K562 (cell line): ENCODE measurements around the gene MTRFR. TPM values are rescaled to one million over a fixed set of nuclear protein-coding genes. Genes with fewer than 3 reads are reported as not detected.
A peak's percentile ranks its signal among the peaks of the same experiment; 100 is the strongest.

Experiments used
- ATF1 ChIP-seq, 2 experiments: fragments of 450-650 bp in 1 of 2; IDR thresholded peaks; 2 replicates each; pipeline ENCODE4 v1.6.1; 2016; ENCODE audit warnings: missing compliant biosample characterization in 1 of 2, missing genetic modification characterization in 1 of 2
- CTCF ChIP-seq, 3 experiments: IDR thresholded peaks in 2 of 3; conservative IDR thresholded peaks in 1 of 3; 2 replicates each; pipeline ENCODE4 v1.5.1; 2011 to 2012; ENCODE audit warnings: low read length in 3 of 3, mild to moderate bottlenecking in 3 of 3, control low read depth in 2 of 3, improper control_type of control experiment in 1 of 3, inconsistent platforms in 1 of 3, low read depth in 1 of 3, mixed read lengths in 1 of 3, moderate library complexity in 1 of 3; ENCODE audit not compliant: insufficient read depth in 2 of 3
- CXXC5 ChIP-seq: fragments of 250-450 bp; sonication (Bioruptor Pico); IDR thresholded peaks from 2 replicates; pipeline ENCODE4 v1.8.0; 2022; ENCODE audit warnings: inconsistent platforms, mild to moderate bottlenecking, moderate library complexity
- HMGXB4 ChIP-seq: sonication (generic); formaldehyde crosslinking; IDR thresholded peaks from 2 replicates; pipeline ENCODE4 v1.8.1; 2023; ENCODE audit warnings: mild to moderate bottlenecking, missing genetic modification reagents
- KLF16 ChIP-seq: IDR thresholded peaks from 2 replicates; pipeline ENCODE4 v1.6.1; 2016; ENCODE audit warnings: antibody characterized with exemption
- POLR2G ChIP-seq: fragments of 200-400 bp; formaldehyde crosslinking; IDR thresholded peaks from 2 replicates; pipeline ENCODE4 v1.6.1; 2017; ENCODE audit warnings: low read depth, mild to moderate bottlenecking, antibody characterized with exemption, low read length, moderate library complexity
- RAD21 ChIP-seq, 2 experiments: fragments of 250-450 bp in 1 of 2; fragments of 450-650 bp in 1 of 2; sonication (Bioruptor Pico) in 1 of 2; formaldehyde crosslinking in 1 of 2; IDR thresholded peaks in 1 of 2; conservative IDR thresholded peaks in 1 of 2; 2 replicates each; pipeline versions ENCODE4 v1.4.0 to v1.8.0; 2020 to 2022; ENCODE audit warnings: mild to moderate bottlenecking in 2 of 2, moderate library complexity in 1 of 2
- REST ChIP-seq, 2 experiments: fragments of 450-650 bp; formaldehyde crosslinking in 1 of 2; IDR thresholded peaks; 2 replicates each; pipeline versions ENCODE4 v1.4.0 to v1.6.1; 2014 to 2020; ENCODE audit warnings: mild to moderate bottlenecking in 2 of 2, borderline replicate concordance in 1 of 2, low read depth in 1 of 2
- SIN3A ChIP-seq, 2 experiments: fragments of 150-350 bp in 1 of 2; IDR thresholded peaks; 2 replicates each; pipeline ENCODE4 v1.6.1; 2011 to 2016; ENCODE audit warnings: borderline replicate concordance in 2 of 2, low read depth in 2 of 2, low read length in 2 of 2, mild to moderate bottlenecking in 2 of 2, moderate library complexity in 2 of 2; ENCODE audit not compliant: control insufficient read depth in 1 of 2
- SREBF2 ChIP-seq: sonication (generic); formaldehyde crosslinking; IDR thresholded peaks from 2 replicates; pipeline ENCODE4 v1.4.0; 2020; ENCODE audit warnings: mild to moderate bottlenecking, missing genetic modification reagents
- VEZF1 ChIP-seq: fragments of 200-800 bp; sonication (Bioruptor generic); IDR thresholded peaks from 2 replicates; pipeline ENCODE4 v1.6.1; 2017; ENCODE audit warnings: missing genetic modification characterization, missing compliant biosample characterization
- polyA plus RNA-seq, 8 experiments: library from polyadenylated mRNA; depleted of rRNA in 4 of 8; stranded (reverse) in 5 of 8; unstranded in 3 of 8; fragments of >200 nt; fragmentation: Nextera tagmentation in 2 of 8; fragmentation: Illumina TruSeq in 1 of 8; extraction: Ambion mirVana in 2 of 8; extraction: Trizol in 1 of 8; gene quantifications; 2 replicates each; pipeline versions ENCODE4 v1.2.1 to v1.2.3, GENCODE V29; 2011 to 2014; ENCODE audit warnings: inconsistent platforms in 1 of 8, missing spikeins in 1 of 8
- total RNA-seq, 7 experiments: library from RNA; depleted of rRNA in 6 of 7; stranded (reverse); fragments of >200 nt in 6 of 7; fragmentation: Illumina TruSeq in 2 of 7; extraction: Trizol in 2 of 7; gene quantifications; 2 replicates each; pipeline versions ENCODE4 v1.2.1 to v1.2.3, GENCODE V29; 2011 to 2021; ENCODE audit warnings: low replicate concordance in 1 of 7

MTRFR gene
- total and polyA plus RNA-seq, 9 of the 15 experiments (the other 6 are each of a cell fraction or from before 2014, with no cell fraction given): 16.7 to 55.6 (median 34.7) TPM

GRCh38 chr12:123271001-123271668 lies 37.9 kb downstream of the MTRFR start (continued):
- TF ChIP-seq RAD21 (CRISPR knock-in tag; conservative IDR thresholded peaks at IDR 0.05 in 1 of 2, IDR thresholded peaks at IDR 0.05 in 1 of 2): peak; percentile 46 to 73; a peak in 3 of 4 replicates
- TF ChIP-seq CTCF (IDR thresholded peaks at IDR 0.05 in 2 of 3, conservative IDR thresholded peaks at IDR 0.05 in 1 of 3; ENCODE audit: insufficient read depth in 2 of 3, low read depth in 1 of 3, low read length in 3 of 3): peak; percentile 10 to 68 (median 68); a peak in 4 of 6 replicates
- TF ChIP-seq CXXC5 (CRISPR knock-in tag): peak; percentile 30; the same call in 1 of the 2 replicates
- peak in 1 of 2 experiments; percentile 34; a peak in 1 of 4 replicates for TF ChIP-seq SIN3A (IDR thresholded peaks at IDR 0.05; ENCODE audit: borderline replicate concordance in 2 of 2, control insufficient read depth in 1 of 2, low read depth in 2 of 2, low read length in 2 of 2)
- TF ChIP-seq KLF16: peak; percentile 32; the same call in 1 of the 2 replicates
- peak; percentile 26; the same call in 1 of the 2 replicates for TF ChIP-seq REST (IDR thresholded peaks at IDR 0.05; ENCODE audit: borderline replicate concordance)
- no peak for TF ChIP-seq REST (CRISPR knock-in tag; IDR thresholded peaks at IDR 0.05; ENCODE audit: low read depth)
- no peak; the same call in 1 of the 2 replicates for TF ChIP-seq HMGXB4 (CRISPR knock-in tag)
- peak; percentile 77 for TF ChIP-seq VEZF1 (CRISPR knock-in tag)
- TF ChIP-seq ATF1 (CRISPR knock-in tag; IDR thresholded peaks at IDR 0.05): no peak
- no peak for TF ChIP-seq ATF1 (tag; IDR thresholded peaks at IDR 0.05)
- TF ChIP-seq POLR2G: peak; percentile 74
- no peak for TF ChIP-seq SREBF2
